ENCODE results near the gene U2AF1. TPM values are rescaled to one million over a fixed set of nuclear protein-coding genes. Genes with fewer than 3 reads are reported as not detected.
"Not testable (repeated sequence)": the region's sequence is repeated elsewhere in the genome, so short reads cannot be mapped to it uniquely, and the experiment has no call there.

The U2AF1 gene
- total RNA-seq, 1 experiment from 2014 or later: 51.9 TPM

- not testable (repeated sequence) for H3K27ac Mint-ChIP-seq; H2BK5ac ChIP-seq (ENCODE audit: insufficient read length, low read length); H3K27me3 ChIP-seq (ENCODE audit: insufficient read depth, low read length); H3K23me2 ChIP-seq (ENCODE audit: insufficient read length, low read depth, low read length, poor library complexity, severe bottlenecking); DNase-seq; H3K27ac ChIP-seq (ENCODE audit: insufficient read length, low read depth, low read length); H3K4me1 Mint-ChIP-seq; H3K79me1 ChIP-seq (ENCODE audit: insufficient read depth, low read depth, low read length, poor library complexity, severe bottlenecking); H4K8ac ChIP-seq (replicated peaks; ENCODE audit: insufficient read length, low read depth, low read length); H3K9me3 ChIP-seq (ENCODE audit: control insufficient read depth, low read depth, low read length); H3K23ac ChIP-seq (ENCODE audit: insufficient read length, low read depth, low read length); H4K5ac ChIP-seq (ENCODE audit: insufficient read length, low read depth, low read length); H3K4me1 ChIP-seq (ENCODE audit: insufficient read depth, low read length); H3K4ac ChIP-seq (ENCODE audit: low read depth, low read length); H3K36me3 Mint-ChIP-seq (ENCODE audit: insufficient read depth in 1 of 3, low read depth in 3 of 3); H3K4me3 Mint-ChIP-seq; H2AFZ ChIP-seq (ENCODE audit: low read length); H4K20me1 ChIP-seq (ENCODE audit: control insufficient read depth, insufficient read depth, insufficient read length); H2BK20ac ChIP-seq (ENCODE audit: low read depth, low read length, poor library complexity, severe bottlenecking); H3K9me3 Mint-ChIP-seq; H3K79me2 ChIP-seq (ENCODE audit: insufficient read depth, low read length); H3K9ac ChIP-seq (ENCODE audit: extremely low read depth, insufficient read length, low read length); H3T11ph ChIP-seq (ENCODE audit: low read length); H3K14ac ChIP-seq (ENCODE audit: insufficient read depth, low read length); H2BK120ac ChIP-seq (ENCODE audit: low read depth, low read length, poor library complexity, severe bottlenecking); H2AK5ac ChIP-seq (ENCODE audit: insufficient read length, low read length); H3K27me3 Mint-ChIP-seq (ENCODE audit: low read depth); H2BK12ac ChIP-seq (ENCODE audit: insufficient read length, low read depth, low read length); H3K56ac ChIP-seq (ENCODE audit: insufficient read length, low read depth, low read length); H2BK15ac ChIP-seq (ENCODE audit: low read depth, low read length); H4K91ac ChIP-seq (ENCODE audit: insufficient read length, low read depth, low read length); H3K18ac ChIP-seq (ENCODE audit: insufficient read length, low read depth, low read length); H3K4me2 ChIP-seq (ENCODE audit: insufficient read depth, insufficient read length, low read length)
- no CpG with 5 or more reads among the region's 7 CpGs for WGBS (ENCODE audit: extremely low coverage, insufficient read length, low lambda C conversion rate)
Measured at GRCh38 chr21:43130094-43130493, 22.7 kb upstream of the U2AF1 start.

- not testable (repeated sequence) for H3K4me1 ChIP-seq (ENCODE audit: insufficient read depth, low read length); H2AFZ ChIP-seq (ENCODE audit: low read length); H3K4me3 Mint-ChIP-seq; H3K4me2 ChIP-seq (ENCODE audit: insufficient read depth, insufficient read length, low read length); H4K5ac ChIP-seq (ENCODE audit: insufficient read length, low read depth, low read length); H4K8ac ChIP-seq (replicated peaks; ENCODE audit: insufficient read length, low read depth, low read length); H2BK20ac ChIP-seq (ENCODE audit: low read depth, low read length, poor library complexity, severe bottlenecking); H2BK12ac ChIP-seq (ENCODE audit: insufficient read length, low read depth, low read length); H3K27ac ChIP-seq (ENCODE audit: insufficient read length, low read depth, low read length); H3K27me3 ChIP-seq (ENCODE audit: insufficient read depth, low read length); H3K27me3 Mint-ChIP-seq (ENCODE audit: low read depth); H3K18ac ChIP-seq (ENCODE audit: insufficient read length, low read depth, low read length); H2BK5ac ChIP-seq (ENCODE audit: insufficient read length, low read length); H3K27ac Mint-ChIP-seq; H3K14ac ChIP-seq (ENCODE audit: insufficient read depth, low read length); H2AK5ac ChIP-seq (ENCODE audit: insufficient read length, low read length); DNase-seq; H4K20me1 ChIP-seq (ENCODE audit: control insufficient read depth, insufficient read depth, insufficient read length); H4K91ac ChIP-seq (ENCODE audit: insufficient read length, low read depth, low read length); H3K23ac ChIP-seq (ENCODE audit: insufficient read length, low read depth, low read length); H3K23me2 ChIP-seq (ENCODE audit: insufficient read length, low read depth, low read length, poor library complexity, severe bottlenecking); H3K4me1 Mint-ChIP-seq; H3K4ac ChIP-seq (ENCODE audit: low read depth, low read length); H3K9me3 Mint-ChIP-seq; H3K36me3 Mint-ChIP-seq (ENCODE audit: insufficient read depth in 1 of 3, low read depth in 3 of 3); H3K9ac ChIP-seq (ENCODE audit: extremely low read depth, insufficient read length, low read length); H3K56ac ChIP-seq (ENCODE audit: insufficient read length, low read depth, low read length); H3K79me1 ChIP-seq (ENCODE audit: insufficient read depth, low read depth, low read length, poor library complexity, severe bottlenecking); H3K9me3 ChIP-seq (ENCODE audit: control insufficient read depth, low read depth, low read length); H2BK120ac ChIP-seq (ENCODE audit: low read depth, low read length, poor library complexity, severe bottlenecking); H2BK15ac ChIP-seq (ENCODE audit: low read depth, low read length); H3K79me2 ChIP-seq (ENCODE audit: insufficient read depth, low read length); H3T11ph ChIP-seq (ENCODE audit: low read length)
- no CpG with 5 or more reads among the region's 4 CpGs for WGBS (ENCODE audit: extremely low coverage, insufficient read length, low lambda C conversion rate)
Measured at GRCh38 chr21:43115956-43116355, 8.6 kb upstream of the U2AF1 start.
